ENCODE measurements around the gene ARPC5. TPM values are rescaled to one million over a fixed set of nuclear protein-coding genes. Genes with fewer than 3 reads are reported as not detected.
A peak's percentile ranks its signal among the peaks of the same experiment; 100 is the strongest.

ARPC5 gene
- polyA plus RNA-seq, 2 of the 4 experiments (the other 2 are of a cell fraction) = 189 to 198 TPM

GRCh38 chr1:183600136-183600535 is 35.4 kb downstream of the ARPC5 start:
- no peak for TF ChIP-seq RAD21 (conservative IDR thresholded peaks at IDR 0.05 in 1 of 2, IDR thresholded peaks at IDR 0.05 in 1 of 2)
- TF ChIP-seq ZC3H11A (IDR thresholded peaks at IDR 0.05) = no peak
- TF ChIP-seq CHD2 (IDR thresholded peaks at IDR 0.05; ENCODE audit: low read length, partially characterized antibody) = no peak
- TF ChIP-seq FOXS1 (CRISPR knock-in tag; IDR thresholded peaks at IDR 0.05) = no peak
- TF ChIP-seq NFE2L2 (conservative IDR thresholded peaks at IDR 0.05; ENCODE audit: low read length) = no peak
- no peak for TF ChIP-seq REST (IDR thresholded peaks at IDR 0.05)
- no peak for TF ChIP-seq PHF8 (IDR thresholded peaks at IDR 0.05; ENCODE audit: borderline replicate concordance, low read depth)
- no peak for TF ChIP-seq CBX8 (IDR thresholded peaks at IDR 0.05)
- TF ChIP-seq, protein P1, sequence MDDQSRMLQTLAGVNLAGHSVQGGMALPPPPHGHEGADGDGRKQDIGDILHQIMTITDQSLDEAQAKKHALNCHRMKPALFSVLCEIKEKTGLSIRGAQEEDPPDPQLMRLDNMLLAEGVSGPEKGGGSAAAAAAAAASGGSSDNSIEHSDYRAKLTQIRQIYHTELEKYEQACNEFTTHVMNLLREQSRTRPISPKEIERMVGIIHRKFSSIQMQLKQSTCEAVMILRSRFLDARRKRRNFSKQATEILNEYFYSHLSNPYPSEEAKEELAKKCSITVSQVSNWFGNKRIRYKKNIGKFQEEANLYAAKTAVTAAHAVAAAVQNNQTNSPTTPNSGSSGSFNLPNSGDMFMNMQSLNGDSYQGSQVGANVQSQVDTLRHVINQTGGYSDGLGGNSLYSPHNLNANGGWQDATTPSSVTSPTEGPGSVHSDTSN (IDR thresholded peaks at IDR 0.05) = no peak
- TF ChIP-seq JUN (IDR thresholded peaks at IDR 0.05) = no peak
- TF ChIP-seq NR3C1 (IDR thresholded peaks at IDR 0.05) = no peak
- TF ChIP-seq, protein P2, sequence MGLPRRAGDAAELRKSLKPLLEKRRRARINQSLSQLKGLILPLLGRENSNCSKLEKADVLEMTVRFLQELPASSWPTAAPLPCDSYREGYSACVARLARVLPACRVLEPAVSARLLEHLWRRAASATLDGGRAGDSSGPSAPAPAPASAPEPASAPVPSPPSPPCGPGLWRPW (IDR thresholded peaks at IDR 0.05) = no peak
- no peak for TF ChIP-seq ZNF302 (CRISPR knock-in tag; IDR thresholded peaks at IDR 0.05)
- no peak for TF ChIP-seq TP53 (CRISPR knock-in tag; IDR thresholded peaks at IDR 0.05)
- ATAC-seq = peak; percentile 64 to 75
- 64% methylated on average over 3 of the region's 3 CpGs for WGBS (ENCODE audit: missing lambda C conversion rate)
- POLR2A ChIA-PET = no interaction called here
- H3K4me2 ChIP-seq = peak overlapping the region; percentile 16; the same call in 1 of the 3 replicates
- DNase-seq (ENCODE audit: low read depth in 1 of 2, low spot score in 1 of 2) = peak in 1 of 2 experiments; percentile 58
- H3K9me3 ChIP-seq = no peaks in the 10 kb centered on the region
- CTCF ChIA-PET = interaction anchor here (0.7 to 1.4 kb wide), 4 partner anchors 34 to 370 kb away, joined by 3 to 4 read pairs (median 3); no protein-coding TSS in a partner anchor
- H3K4me3 ChIP-seq = no peak overlapping the region
- no peak for FAIRE-seq
- H3K27ac ChIP-seq = no peak overlapping the region; a peak in 2 of 6 replicates
- peaks cover 8% of the 10 kb centered on the region; the same call in 2 of the 3 replicates for H3K4me1 ChIP-seq

- Histone ChIP-seq H3K9me3 (no peaks in the 10 kb centered on the region), H3K4me2 (no peak overlapping the region), H3K4me1 (peaks cover 8% of the 10 kb centered on the region; the same call in 2 of the 3 replicates), H3K4me3 (no peak overlapping the region), H3K27ac (no peak overlapping the region)
- WGBS (ENCODE audit: missing lambda C conversion rate) = 51% methylated on average over 2 of the region's 2 CpGs
- ATAC-seq = no peak
- TF ChIP-seq FOSL2 (IDR thresholded peaks at IDR 0.05) (no peak), FOSL2 (CRISPR knock-in tag; IDR thresholded peaks at IDR 0.05) (no peak), HOXA7 (CRISPR knock-in tag; IDR thresholded peaks at IDR 0.05) (no peak), ESRRA (IDR thresholded peaks at IDR 0.05; ENCODE audit: borderline replicate concordance, low read length) (no peak), CEBPB (IDR thresholded peaks at IDR 0.05) (no peak), SMC3 (IDR thresholded peaks at IDR 0.05) (no peak), JUNB (IDR thresholded peaks at IDR 0.05) (no peak), EHMT2 (IDR thresholded peaks at IDR 0.05; ENCODE audit: low read depth) (no peak), MYC (IDR thresholded peaks at IDR 0.05; ENCODE audit: borderline replicate concordance, low read length) (no peak), NFE2L2 (conservative IDR thresholded peaks at IDR 0.05; ENCODE audit: low read length) (no peak), HOXB5 (CRISPR knock-in tag; IDR thresholded peaks at IDR 0.05) (no peak), MAFK (IDR thresholded peaks at IDR 0.05; ENCODE audit: partially characterized antibody) (no peak), RCOR1 (IDR thresholded peaks at IDR 0.05; ENCODE audit: low read depth, low read length) (no peak), ZSCAN20 (CRISPR knock-in tag; IDR thresholded peaks at IDR 0.05) (no peak)
- FAIRE-seq = no peak
- DNase-seq (ENCODE audit: low read depth in 1 of 2, low spot score in 1 of 2) = no peak
- POLR2A ChIA-PET = interaction anchor here (0.7 kb wide), 1 partner anchor 13 kb away, joined by 3 read pairs; no protein-coding TSS in a partner anchor
- CTCF ChIA-PET = interaction anchor here (1.0 kb wide), 1 partner anchor 11 kb away, joined by 3 read pairs; no protein-coding TSS in a partner anchor
Observed at GRCh38 chr1:183598386-183598785, 37.2 kb downstream of the ARPC5 start.

Data from A549 (cell line).